ENCODE data around the gene TJP1. TPM values are rescaled to one million over a fixed set of nuclear protein-coding genes. Genes with fewer than 3 reads are reported as not detected.
A peak's percentile ranks its signal among the peaks of the same experiment; 100 is the strongest.

Gene TJP1
- total and polyA plus RNA-seq, 9 of the 15 experiments (the other 6 are each of a cell fraction or from before 2014, with no cell fraction given), result 9.1 to 39.3 (median 28.0) TPM

DNA sequence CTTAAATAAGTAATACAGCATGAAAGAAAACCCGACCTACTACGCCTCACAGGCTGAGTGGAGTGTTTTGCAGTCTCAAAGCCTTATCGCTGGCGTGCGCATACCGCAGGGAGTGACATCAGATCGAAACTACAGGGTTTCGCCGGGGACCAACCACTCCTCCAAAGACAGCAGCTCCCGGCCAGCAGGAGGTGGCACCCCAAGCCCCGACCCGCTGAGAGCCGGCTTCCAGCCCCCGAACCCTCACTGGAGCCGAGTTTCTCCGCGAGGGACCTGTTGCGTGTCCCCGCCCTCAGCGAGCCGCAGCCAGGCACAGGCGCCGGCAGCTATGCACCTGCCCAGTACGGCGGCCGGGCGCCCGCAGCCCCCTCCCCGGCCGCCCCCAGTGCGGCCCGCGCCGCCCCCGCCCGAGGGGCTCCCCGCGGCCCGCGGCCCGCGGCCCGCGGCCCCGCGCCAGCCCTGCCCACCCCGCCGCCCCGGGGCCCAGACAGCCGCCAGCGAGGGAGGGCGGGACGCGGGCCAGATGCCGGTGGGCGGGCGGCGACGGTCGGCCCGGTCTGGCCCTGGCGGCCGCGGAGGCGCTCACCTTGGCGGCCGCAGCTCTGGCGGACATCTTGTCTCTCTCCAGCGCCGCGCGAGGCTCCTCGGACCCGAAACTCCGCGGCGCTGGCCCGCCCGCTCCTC, 710 bp downstream of the TJP1 start (continued):
- peak; percentile 37 for TF ChIP-seq EP400 (IDR thresholded peaks at IDR 0.05)
- TF ChIP-seq HDAC1 (IDR thresholded peaks at IDR 0.05), result peak in 1 of 2 experiments; percentile 42; a peak in 1 of 4 replicates
- TF ChIP-seq, protein P1, sequence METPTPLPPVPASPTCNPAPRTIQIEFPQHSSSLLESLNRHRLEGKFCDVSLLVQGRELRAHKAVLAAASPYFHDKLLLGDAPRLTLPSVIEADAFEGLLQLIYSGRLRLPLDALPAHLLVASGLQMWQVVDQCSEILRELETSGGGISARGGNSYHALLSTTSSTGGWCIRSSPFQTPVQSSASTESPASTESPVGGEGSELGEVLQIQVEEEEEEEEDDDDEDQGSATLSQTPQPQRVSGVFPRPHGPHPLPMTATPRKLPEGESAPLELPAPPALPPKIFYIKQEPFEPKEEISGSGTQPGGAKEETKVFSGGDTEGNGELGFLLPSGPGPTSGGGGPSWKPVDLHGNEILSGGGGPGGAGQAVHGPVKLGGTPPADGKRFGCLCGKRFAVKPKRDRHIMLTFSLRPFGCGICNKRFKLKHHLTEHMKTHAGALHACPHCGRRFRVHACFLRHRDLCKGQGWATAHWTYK (CRISPR knock-in tag; IDR thresholded peaks at IDR 0.05), result no peak
- 0 out of 2 replicates have a peak, but pooled peaks have one; percentile 32 for TF ChIP-seq MBD2 (IDR thresholded peaks at IDR 0.05; ENCODE audit: borderline replicate concordance, low read depth)
- no peak for TF ChIP-seq RFX1 (IDR thresholded peaks at IDR 0.05)
- 0 out of 4 replicates have a peak, but pooled peaks of 1 of the 2 experiments have one; percentile 20 for TF ChIP-seq MLLT1 (IDR thresholded peaks at IDR 0.05)
- TF ChIP-seq, protein P2, sequence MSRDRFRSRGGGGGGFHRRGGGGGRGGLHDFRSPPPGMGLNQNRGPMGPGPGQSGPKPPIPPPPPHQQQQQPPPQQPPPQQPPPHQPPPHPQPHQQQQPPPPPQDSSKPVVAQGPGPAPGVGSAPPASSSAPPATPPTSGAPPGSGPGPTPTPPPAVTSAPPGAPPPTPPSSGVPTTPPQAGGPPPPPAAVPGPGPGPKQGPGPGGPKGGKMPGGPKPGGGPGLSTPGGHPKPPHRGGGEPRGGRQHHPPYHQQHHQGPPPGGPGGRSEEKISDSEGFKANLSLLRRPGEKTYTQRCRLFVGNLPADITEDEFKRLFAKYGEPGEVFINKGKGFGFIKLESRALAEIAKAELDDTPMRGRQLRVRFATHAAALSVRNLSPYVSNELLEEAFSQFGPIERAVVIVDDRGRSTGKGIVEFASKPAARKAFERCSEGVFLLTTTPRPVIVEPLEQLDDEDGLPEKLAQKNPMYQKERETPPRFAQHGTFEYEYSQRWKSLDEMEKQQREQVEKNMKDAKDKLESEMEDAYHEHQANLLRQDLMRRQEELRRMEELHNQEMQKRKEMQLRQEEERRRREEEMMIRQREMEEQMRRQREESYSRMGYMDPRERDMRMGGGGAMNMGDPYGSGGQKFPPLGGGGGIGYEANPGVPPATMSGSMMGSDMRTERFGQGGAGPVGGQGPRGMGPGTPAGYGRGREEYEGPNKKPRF (IDR thresholded peaks at IDR 0.05; ENCODE audit: low read depth, low read length), result no peak
- TF ChIP-seq PHF21A (IDR thresholded peaks at IDR 0.05; ENCODE audit: borderline replicate concordance, low read depth), result no peak
- TF ChIP-seq MGA (IDR thresholded peaks at IDR 0.05), result no peak
- TF ChIP-seq ZNF134 (CRISPR knock-in tag; conservative IDR thresholded peaks at IDR 0.05), result no peak
